Glutamatergic neuron (in vitro differentiated cells): Measurements from ENCODE around the gene DUSP2. TPM values are rescaled to one million over a fixed set of nuclear protein-coding genes. Genes with fewer than 3 reads are reported as not detected.

ENCODE experiments used
- DNase-seq: peaks from one replicate; pipeline ENCODE4 v3.0.0; 2022
- H3K27ac Mint-ChIP-seq: one replicate; pipeline ENCODE4 v1.8.0; 2020; ENCODE audit warnings: mild to moderate bottlenecking, mixed read lengths, inconsistent platforms; ENCODE audit not compliant: unreplicated experiment
- H3K27me3 Mint-ChIP-seq: one replicate; pipeline ENCODE4 v1.8.0; 2020; ENCODE audit warnings: mild to moderate bottlenecking, moderate library complexity, mixed read lengths, inconsistent platforms; ENCODE audit not compliant: unreplicated experiment
- H3K36me3 Mint-ChIP-seq: one replicate; pipeline ENCODE4 v1.8.0; 2020; ENCODE audit warnings: mild to moderate bottlenecking, mixed read lengths, inconsistent platforms; ENCODE audit not compliant: unreplicated experiment
- H3K4me1 Mint-ChIP-seq: one replicate; pipeline ENCODE4 v1.8.0; 2020; ENCODE audit warnings: mild to moderate bottlenecking, low read depth, mixed read lengths, inconsistent platforms; ENCODE audit not compliant: unreplicated experiment
- H3K4me3 Mint-ChIP-seq: one replicate; pipeline ENCODE4 v1.8.0; 2020; ENCODE audit warnings: mild to moderate bottlenecking, mixed read lengths, inconsistent platforms; ENCODE audit not compliant: unreplicated experiment
- H3K9me3 Mint-ChIP-seq: one replicate; pipeline ENCODE4 v1.8.0; 2020; ENCODE audit warnings: mild to moderate bottlenecking, moderate library complexity, mixed read lengths, inconsistent platforms; ENCODE audit not compliant: unreplicated experiment
- total RNA-seq: library from RNA; stranded (reverse); fragmentation: NEBNext Ultra II Directional; extraction: Animal tissue kit (Norgen Biotek cat#: 25700); gene quantifications from one replicate; pipeline ENCODE4 v1.2.1, GENCODE V29; 2021; ENCODE audit not compliant: unreplicated experiment
- TF ChIP-seq, protein P1 (sequence below): fragments of 200-600 bp; sonication (generic); IDR thresholded peaks from one replicate; pipeline ENCODE4 v1.5.0; 2021; ENCODE audit not compliant: partially characterized antibody, unreplicated experiment

Gene DUSP2
- total RNA-seq, 1 donor from 2014 or later: 0.34 TPM

DNA sequence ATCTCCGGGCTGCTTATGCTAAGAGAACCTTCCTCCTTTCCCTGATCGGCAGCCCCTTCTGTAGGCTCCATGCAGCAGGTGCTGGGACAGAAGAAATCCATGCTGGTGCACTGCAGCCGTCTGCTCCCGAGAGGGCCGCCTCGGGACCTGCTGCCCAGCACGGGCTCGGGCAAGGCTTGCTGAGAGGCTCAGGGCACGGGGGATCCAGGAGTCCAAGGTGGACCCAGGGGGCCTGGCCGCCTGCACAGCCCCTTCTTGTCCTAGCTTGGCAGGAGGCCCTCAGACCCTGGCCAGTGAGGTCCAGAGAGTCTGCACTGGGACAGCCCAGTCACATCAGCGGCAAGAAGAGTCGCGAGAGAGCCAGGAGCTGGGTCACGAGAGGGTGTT lies 13.3 kb upstream of the DUSP2 start:
- Mint-ChIP-seq H3K9me3 (peaks cover 4% of the 10 kb centered on the region), H3K36me3 (peaks cover 7% of the 10 kb centered on the region), H3K27me3 (peaks cover 4% of the 10 kb centered on the region), H3K4me1 (peaks cover 2% of the 10 kb centered on the region), H3K4me3 (no peak overlapping the region), H3K27ac (no peak overlapping the region)
- no peak for DNase-seq
- TF ChIP-seq, protein P1, sequence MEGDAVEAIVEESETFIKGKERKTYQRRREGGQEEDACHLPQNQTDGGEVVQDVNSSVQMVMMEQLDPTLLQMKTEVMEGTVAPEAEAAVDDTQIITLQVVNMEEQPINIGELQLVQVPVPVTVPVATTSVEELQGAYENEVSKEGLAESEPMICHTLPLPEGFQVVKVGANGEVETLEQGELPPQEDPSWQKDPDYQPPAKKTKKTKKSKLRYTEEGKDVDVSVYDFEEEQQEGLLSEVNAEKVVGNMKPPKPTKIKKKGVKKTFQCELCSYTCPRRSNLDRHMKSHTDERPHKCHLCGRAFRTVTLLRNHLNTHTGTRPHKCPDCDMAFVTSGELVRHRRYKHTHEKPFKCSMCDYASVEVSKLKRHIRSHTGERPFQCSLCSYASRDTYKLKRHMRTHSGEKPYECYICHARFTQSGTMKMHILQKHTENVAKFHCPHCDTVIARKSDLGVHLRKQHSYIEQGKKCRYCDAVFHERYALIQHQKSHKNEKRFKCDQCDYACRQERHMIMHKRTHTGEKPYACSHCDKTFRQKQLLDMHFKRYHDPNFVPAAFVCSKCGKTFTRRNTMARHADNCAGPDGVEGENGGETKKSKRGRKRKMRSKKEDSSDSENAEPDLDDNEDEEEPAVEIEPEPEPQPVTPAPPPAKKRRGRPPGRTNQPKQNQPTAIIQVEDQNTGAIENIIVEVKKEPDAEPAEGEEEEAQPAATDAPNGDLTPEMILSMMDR: no peak

- TF ChIP-seq, protein P1: no peak
Observed at GRCh38 chr2:96157649-96158553, 12.7 kb upstream of the DUSP2 start.

GRCh38 chr2:96156926-96157648 lies 11.8 kb upstream of the DUSP2 start:
- Mint-ChIP-seq H3K27me3 (peaks cover 10% of the 10 kb centered on the region), H3K9me3 (peaks cover 4% of the 10 kb centered on the region), H3K4me1 (peaks cover 11% of the 10 kb centered on the region), H3K27ac (no peak overlapping the region), H3K4me3 (no peak overlapping the region), H3K36me3 (peaks cover 7% of the 10 kb centered on the region)
- TF ChIP-seq, protein P1: no peak
- DNase-seq: no peak

More at GRCh38 chr2:96157649-96158553, 12.7 kb upstream of the DUSP2 start:
- no peak for DNase-seq
- H3K27ac Mint-ChIP-seq: no peak overlapping the region
- H3K36me3 Mint-ChIP-seq: peaks cover 7% of the 10 kb centered on the region
- peaks cover 6% of the 10 kb centered on the region for H3K9me3 Mint-ChIP-seq
- H3K4me1 Mint-ChIP-seq: peaks cover 7% of the 10 kb centered on the region
- no peak overlapping the region for H3K4me3 Mint-ChIP-seq
- peaks cover 7% of the 10 kb centered on the region for H3K27me3 Mint-ChIP-seq

DNA sequence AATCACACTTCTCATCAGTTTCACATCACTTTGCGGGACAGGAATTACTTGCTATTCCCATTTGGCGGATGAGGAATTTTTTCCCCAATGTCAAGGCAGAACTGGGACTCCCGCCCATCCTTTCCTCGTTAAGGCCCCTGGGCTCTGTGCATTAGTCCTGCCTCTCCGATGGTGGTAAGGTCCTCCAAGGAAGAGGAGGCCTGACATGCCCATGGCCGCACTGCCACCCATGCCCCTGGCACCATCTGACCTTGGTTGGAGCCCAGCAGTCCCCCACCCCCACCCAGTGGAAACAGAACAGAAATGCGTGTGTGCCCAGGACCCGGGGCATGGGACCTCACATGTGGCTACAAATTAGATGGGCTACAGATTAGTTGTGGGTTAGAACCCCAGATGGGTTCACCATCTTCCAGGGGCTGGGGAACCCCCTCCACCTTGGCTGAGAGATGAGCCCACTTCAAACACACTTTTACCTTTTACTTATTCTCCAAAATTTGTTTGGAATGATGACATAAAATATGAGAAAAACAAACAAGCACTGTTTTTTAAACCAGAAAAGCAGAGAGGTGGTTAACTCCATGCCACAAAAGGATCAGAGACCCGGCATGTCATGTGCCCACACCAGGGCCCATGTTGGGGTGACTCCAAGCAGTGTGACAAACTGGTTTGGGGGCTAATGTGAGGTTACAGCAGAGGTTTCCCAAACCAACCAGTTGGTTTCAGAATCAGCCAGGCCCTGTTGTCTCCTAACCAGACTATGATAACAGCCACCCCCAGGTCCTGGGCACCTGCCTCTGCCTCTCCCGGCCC lies 11.0 kb upstream of the DUSP2 start:
- TF ChIP-seq, protein P1: no peak
- Mint-ChIP-seq H3K27ac (no peak overlapping the region), H3K4me3 (no peak overlapping the region), H3K36me3 (peaks cover 7% of the 10 kb centered on the region), H3K27me3 (peaks cover 11% of the 10 kb centered on the region), H3K4me1 (peaks cover 16% of the 10 kb centered on the region), H3K9me3 (peaks cover 8% of the 10 kb centered on the region)
- no peak for DNase-seq
